ENCODE measurements around the gene THPO.

DNA sequence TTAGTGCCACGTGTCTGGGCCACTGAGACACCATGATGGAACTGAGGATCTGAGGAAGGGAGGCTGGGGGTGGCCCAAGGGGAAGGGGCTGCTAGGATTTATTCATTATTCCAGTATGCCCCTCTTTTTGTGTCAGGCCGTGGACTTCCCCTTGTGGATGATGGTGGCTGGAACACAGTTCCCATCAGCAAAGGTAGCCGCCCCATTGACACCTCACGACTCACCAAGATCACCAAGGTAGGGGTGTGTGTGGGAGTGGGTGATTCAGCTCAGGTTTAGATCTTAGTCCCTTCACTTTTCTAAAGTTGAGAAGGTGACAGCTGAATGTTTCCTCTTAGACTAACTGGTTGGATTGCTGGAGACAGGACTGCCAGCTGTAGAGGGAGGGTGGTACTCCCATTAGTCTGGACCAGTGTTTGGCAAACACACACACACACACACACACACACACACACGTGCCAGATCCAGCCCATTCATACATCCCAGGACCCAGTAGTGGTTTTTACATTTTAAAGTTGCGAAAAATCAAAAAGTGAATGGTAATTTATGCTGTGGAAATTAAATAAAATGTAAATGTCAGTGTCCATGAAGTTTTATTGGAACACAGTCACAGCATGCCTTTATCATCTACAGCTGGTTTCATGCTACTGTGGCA is 52.2 kb downstream of the THPO start:
- TF ChIP-seq, protein P1, sequence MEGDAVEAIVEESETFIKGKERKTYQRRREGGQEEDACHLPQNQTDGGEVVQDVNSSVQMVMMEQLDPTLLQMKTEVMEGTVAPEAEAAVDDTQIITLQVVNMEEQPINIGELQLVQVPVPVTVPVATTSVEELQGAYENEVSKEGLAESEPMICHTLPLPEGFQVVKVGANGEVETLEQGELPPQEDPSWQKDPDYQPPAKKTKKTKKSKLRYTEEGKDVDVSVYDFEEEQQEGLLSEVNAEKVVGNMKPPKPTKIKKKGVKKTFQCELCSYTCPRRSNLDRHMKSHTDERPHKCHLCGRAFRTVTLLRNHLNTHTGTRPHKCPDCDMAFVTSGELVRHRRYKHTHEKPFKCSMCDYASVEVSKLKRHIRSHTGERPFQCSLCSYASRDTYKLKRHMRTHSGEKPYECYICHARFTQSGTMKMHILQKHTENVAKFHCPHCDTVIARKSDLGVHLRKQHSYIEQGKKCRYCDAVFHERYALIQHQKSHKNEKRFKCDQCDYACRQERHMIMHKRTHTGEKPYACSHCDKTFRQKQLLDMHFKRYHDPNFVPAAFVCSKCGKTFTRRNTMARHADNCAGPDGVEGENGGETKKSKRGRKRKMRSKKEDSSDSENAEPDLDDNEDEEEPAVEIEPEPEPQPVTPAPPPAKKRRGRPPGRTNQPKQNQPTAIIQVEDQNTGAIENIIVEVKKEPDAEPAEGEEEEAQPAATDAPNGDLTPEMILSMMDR (IDR thresholded peaks at IDR 0.05), result no peak
- no peak for TF ChIP-seq POLR2A (IDR thresholded peaks at IDR 0.05)

Measured in gastroesophageal sphincter (tissue), 3 donors.